GM18508 (cell line): ENCODE results near the gene CFAP57.

Experiments
- ATAC-seq: cut with Tn5 transposase; IDR thresholded peaks from one replicate; pipeline ENCODE4 v1.9.1; 2021; ENCODE audit warnings: moderate number of reproducible peaks; ENCODE audit not compliant: insufficient read depth, unreplicated experiment

The CFAP57 gene

GRCh38 chr1:43272576-43273571 is 100.7 kb downstream of the CFAP57 start:
- no peak for ATAC-seq

DNA sequence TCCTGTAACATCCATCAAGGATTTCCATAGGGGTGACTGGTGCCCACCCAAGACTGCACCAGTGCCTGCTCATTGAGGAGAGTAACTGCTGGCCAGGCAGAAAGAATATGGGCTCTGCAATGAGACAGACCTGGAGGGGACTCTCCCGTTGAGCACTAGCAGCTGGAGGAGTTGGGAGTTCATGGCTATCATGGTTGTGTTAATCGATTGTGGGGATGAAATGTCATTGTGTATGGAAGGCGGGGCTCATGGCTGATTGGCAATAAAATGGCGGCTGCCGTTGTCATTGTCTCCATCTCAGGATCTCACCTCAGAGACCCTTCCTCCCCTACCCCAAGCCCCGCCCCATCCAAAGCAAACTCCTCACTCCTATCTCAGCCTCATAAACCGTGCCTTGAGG is 101.6 kb downstream of the CFAP57 start:
- no peak for ATAC-seq

DNA sequence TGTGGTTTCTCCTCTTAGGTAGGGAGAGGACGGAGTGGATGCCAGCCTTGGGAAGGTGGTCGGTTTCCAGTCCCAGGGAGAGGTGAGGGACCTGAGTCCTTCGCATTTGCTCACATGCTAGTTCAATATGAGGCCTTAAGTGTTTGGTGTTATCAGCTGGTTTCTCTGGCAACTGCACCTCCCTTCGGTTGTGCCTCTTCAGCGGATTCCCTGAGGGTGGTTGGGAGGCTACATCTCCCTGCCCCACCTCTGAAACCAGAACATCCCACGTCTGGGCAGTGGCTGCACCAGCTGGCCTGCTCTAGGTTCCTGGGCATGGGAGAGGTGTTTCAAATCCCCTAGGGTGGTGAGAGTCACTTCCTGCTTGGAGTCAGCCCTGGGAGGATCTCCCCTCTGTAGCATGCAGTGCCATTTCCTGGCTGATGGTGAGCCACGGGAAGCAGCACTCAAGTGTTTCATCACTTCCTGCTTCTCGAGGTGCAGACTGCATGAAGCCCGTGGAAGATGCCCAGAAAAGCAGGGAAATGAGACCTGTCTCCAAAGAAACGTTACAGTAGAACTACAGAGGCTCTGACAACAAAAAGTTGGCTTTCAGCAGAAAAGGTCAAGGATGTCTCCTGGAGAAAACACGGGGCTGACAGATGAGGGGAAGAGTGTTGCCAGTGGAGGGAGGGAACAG is 102.1 kb downstream of the CFAP57 start:
- ATAC-seq, result no peak

DNA sequence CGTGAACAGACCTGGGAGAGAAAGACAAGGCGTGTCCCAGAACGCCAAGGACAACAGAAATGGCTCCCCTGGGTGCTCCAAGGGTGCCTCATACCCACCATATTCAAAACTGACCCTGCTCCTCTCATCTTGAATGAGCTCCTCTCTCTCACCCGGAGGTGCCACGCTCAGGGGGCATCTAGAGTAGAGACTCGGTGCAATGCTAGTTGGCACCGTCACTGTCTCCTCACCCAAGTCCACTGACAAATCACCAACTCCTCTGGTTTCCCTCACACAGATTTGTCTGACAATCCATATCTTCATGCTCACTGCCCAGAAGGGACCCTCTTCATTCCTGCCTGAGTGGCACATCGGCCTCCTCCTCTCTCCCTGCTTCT is 102.7 kb downstream of the CFAP57 start:
- no peak for ATAC-seq

GRCh38 chr1:43275826-43276620 is 103.9 kb downstream of the CFAP57 start:
- ATAC-seq, result no peak

- no peak for ATAC-seq
Measured at GRCh38 chr1:43276673-43277072, 104.5 kb downstream of the CFAP57 start.

DNA sequence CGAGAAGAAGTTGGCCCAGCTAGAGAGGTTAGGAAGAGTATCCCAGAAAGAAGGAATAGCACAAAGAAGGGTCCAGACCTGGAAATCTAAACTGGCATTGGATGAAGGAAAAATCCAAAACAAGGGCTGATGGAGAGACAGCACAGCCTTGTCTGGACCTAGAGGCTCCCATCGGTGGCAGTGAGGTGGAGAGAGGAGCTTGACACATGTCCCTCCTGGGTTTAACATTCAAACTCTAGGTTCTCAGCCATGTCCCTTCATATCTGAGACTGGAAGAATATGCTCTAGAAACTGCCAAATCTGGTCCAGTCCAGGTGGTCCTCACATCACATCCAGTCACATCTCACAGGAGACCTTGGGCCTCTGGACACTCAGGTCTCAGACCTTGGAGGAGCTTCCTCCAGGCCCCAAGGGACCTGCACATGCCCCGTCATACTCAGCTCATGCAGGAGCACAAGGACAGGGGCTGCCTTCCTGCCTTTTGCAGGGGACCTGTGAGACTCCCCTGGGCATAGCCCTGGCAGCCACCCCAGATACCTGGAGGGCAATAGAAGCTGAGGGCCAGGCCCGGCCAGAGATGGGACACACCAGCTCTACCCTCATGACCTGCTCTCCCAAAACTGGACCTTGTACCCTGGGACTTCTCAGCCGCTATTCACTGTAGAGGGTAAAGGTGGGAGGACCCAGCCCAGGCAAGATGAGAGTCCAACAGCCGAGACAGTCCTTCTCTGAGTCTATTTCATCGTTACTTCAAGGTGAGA is 105.2 kb downstream of the CFAP57 start:
- no peak for ATAC-seq

- no peak for ATAC-seq
Measured at GRCh38 chr1:43279161-43279560, 107.0 kb downstream of the CFAP57 start.

GRCh38 chr1:43279666-43280065 is 107.5 kb downstream of the CFAP57 start:
- no peak for ATAC-seq

DNA sequence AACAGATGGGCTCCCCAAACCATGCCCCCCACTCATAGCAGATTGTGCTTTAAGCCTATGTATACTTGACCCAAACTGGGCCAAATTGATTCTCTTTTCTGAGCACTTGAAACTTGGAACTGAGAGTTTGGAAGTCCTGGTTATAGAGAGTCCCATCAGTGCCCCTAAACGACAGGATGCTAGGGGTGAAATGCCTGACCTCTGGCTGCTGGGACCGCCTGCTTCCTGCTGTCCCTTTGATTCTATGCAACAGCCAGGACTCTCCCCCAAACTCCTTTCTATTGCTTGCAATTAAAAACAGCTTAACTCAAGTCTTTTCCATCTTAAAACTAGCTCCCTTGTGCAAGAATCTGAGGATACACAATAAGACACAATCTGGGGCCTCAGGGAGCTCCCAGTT is 108.6 kb downstream of the CFAP57 start:
- no peak for ATAC-seq

DNA sequence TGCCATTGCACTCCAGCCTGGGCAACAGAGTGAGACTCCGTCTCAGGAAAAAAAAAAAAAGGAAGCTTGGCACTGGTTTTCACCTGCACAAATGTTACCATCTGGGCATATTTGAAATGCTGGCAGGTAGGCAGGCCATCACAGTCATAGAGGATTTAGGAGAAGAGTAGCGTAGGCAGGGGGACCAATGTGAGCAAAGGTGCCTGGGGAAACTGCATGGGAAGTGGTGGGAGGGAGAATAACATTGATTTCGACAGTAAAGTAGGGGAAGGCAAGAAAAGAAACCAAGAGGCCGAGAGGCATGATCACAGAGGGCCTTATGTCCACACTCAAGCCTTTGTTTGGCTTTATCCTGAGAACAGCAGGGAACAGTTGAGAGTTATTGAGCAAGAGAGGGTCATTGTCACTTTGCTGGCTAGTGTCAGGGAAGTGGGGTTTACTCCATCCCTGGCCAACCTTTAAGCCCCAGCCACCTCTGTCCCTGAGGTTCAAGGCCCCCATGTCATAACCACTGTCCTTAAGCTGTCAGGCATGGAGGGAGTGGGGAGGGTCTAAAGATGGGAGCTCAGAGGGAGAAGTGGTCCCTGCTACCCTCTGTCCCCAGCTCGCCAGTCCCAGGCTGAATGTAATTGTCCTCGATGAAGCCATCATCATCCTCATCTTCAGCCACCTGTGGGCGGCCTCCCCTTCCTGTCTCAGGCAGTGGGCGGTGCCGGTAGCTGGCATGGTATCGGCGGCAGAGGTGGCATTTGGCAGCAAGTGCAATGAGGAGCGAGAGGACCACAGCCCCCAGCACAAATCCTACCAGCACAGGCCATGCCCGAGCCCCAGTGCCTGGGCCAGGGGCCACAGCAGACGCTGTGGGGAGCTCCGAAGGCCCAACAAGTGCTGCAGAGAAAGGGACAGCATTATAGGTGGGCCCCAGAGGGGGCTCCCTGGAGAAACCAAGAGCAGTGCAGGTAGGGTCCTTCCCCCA is 110.4 kb downstream of the CFAP57 start:
- ATAC-seq, result no peak

DNA sequence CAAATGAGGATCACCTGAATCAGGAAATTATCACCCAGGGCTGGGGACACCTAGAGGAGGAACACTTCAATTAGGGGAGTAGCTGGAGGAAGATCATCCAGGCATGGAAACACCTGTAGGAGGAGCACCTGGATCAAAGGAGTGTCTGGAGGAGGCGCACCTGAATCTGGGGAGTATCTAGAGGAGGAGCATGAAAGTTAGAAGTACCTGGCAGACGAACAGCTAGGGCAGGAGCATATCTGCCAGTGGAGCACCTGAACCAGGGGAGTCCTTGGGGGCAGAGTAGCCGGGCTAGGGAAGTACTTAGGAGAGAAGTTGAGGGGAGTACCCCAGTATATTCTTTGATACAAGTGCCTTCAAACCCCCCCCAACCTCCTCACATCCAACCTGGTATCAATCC is 111.9 kb downstream of the CFAP57 start:
- no peak for ATAC-seq

DNA sequence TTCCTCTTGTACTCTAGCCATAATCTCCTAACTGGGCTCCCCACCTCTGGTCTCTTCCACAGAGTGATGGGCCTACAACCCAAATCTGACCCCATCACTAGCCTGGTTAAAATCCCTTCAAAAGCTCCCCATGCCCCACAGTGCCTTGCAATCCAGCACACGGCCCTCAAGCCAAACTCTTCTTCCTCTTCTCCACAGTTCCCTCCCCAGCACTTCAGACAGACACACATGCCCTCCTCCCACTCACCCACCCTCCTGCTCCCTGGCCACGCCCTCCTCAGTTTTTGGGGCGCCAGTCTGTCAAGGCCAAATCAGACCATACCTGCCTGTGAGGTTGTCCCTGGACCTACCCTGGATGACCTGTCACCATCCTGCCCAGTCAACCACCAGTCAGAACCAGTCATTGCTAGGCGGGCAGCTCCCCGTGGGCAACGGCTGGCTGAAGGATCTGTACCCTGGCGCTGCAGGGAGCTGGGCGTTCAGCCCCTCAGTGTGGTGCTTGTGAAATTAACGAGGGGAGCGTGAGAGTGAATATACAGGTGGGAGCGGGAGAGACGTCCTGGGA is 112.5 kb downstream of the CFAP57 start:
- no peak for ATAC-seq

- ATAC-seq, result no peak
Measured at GRCh38 chr1:43285269-43285990, 113.3 kb downstream of the CFAP57 start, which contains the start of gene C1orf210. Gene C1orf210, minus strand, starts transcription at chr1:43285581. Its CDS starts 2,311 bp downstream, at chr1:43283270.

GRCh38 chr1:43286115-43286514 is 114.0 kb downstream of the CFAP57 start:
- no peak for ATAC-seq

- ATAC-seq, result no peak
Measured at GRCh38 chr1:43286533-43286932, 114.4 kb downstream of the CFAP57 start.

DNA sequence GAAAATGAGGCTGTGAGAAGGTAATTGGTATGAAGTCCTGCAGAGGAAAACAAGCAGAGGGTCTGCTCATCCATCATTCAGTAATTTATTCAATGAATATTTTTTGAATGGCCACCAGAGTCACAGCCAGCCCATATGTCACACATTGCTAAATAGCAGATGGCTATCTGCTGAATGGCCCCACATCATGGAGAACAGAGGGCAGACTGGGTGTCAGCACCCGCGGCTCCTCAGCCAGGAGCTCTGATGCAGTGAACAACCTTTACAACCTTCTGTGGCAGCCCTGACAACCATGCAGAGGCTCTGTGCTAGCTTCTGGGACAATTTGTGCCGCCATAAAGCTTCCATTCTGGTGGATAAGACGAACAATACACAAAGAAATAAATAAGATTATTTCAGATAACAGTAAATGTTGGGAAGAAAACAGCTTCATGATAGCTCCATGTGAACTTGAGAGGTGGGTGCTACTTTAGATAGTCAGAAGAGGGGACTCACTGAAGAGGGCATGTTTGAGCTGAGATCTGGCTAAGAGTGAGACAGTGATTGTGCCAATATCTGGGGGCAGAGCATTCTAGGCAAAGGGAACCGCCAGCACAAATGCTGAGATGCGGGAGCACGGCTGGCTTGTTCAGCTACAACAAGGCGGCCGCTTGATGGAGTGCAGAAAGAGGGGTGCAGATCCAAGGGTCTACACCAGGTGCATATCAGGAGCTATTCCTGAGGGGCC is 116.1 kb downstream of the CFAP57 start:
- no peak for ATAC-seq
